HG02798 (cell line): ENCODE data around the gene CHRNB1.

Experiments
- ATAC-seq: cut with Tn5 transposase; IDR thresholded peaks from one replicate; pipeline ENCODE4 v1.9.1; 2021; ENCODE audit warnings: mild to moderate bottlenecking; ENCODE audit not compliant: unreplicated experiment, poor library complexity

The CHRNB1 gene

DNA sequence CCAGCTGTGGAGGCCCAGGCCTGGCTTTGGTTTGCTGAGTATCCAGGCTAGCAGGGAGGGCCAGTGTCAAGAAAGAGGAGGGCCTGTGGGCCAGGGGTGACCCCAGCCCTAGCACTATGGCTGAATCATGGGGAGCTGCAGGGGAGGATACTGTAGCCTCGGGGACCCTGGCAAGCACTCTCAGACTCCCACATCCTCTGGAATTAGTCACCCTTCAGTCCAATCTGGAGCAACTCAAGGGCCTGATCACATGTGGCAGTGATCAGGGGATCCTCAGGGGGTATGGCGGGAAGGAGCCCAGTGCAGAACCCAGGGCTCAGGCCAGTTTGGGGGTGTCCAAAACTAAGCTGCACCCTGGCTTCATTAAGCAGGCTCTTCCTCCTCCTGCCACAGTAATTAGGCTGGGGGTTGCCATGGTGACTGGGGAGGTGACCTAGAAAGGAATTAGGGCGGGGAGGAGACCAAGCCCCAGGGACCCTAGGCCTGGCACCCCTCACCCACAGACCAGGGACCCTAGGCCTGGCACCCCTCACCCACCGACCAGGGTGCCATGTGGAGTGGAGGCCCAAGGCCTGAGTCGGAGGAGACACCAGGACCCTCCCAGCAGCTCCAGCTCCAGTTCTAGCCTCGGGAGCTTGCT, 31.4 kb upstream of the CHRNB1 start:
- ATAC-seq, result no peak

DNA sequence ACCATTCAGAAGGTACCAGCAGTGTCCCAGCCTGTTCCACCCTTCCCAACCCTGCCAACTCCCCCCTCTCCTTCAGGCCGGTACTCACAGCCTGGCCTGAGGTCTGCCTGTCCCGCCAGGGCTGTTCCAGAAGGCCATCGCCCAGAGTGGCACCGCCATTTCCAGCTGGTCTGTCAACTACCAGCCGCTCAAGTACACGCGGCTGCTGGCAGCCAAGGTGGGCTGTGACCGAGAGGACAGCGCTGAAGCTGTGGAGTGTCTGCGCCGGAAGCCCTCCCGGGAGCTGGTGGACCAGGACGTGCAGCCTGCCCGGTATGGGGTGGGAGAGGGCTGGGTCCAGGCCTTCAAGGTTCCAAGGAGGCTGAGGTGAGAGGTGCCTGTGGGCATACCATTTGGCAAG, 30.0 kb upstream of the CHRNB1 start:
- no peak for ATAC-seq

DNA sequence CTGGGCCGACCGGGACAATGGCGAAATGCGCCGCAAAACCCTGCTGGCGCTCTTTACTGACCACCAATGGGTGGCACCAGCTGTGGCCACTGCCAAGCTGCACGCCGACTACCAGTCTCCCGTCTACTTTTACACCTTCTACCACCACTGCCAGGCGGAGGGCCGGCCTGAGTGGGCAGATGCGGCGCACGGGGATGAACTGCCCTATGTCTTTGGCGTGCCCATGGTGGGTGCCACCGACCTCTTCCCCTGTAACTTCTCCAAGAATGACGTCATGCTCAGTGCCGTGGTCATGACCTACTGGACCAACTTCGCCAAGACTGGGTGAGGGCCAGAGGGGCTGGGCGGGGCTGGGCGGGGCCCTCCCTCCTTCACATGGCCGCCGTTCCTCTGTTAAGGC, 29.1 kb upstream of the CHRNB1 start:
- no peak for ATAC-seq

DNA sequence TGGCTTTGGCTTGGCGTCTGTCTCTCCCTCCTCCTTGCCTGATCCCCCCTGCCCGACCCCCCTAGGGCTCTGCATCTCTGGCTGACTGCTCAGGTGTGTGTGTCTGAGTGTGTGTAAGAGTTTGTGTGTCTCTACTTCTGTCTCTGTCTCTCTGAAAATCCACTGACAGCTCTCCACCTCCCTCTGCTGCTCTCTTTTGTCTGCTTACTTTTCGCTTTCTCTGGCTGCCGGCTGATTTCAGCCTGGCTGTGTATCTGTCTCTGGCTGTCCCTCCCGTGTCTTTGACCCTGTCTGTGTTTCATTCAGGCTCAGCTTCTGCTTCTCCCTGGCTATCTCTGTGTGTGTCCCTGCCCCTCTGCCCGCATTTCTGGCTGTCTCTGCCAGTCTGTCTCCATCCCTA, 28.5 kb upstream of the CHRNB1 start:
- ATAC-seq, result no peak

DNA sequence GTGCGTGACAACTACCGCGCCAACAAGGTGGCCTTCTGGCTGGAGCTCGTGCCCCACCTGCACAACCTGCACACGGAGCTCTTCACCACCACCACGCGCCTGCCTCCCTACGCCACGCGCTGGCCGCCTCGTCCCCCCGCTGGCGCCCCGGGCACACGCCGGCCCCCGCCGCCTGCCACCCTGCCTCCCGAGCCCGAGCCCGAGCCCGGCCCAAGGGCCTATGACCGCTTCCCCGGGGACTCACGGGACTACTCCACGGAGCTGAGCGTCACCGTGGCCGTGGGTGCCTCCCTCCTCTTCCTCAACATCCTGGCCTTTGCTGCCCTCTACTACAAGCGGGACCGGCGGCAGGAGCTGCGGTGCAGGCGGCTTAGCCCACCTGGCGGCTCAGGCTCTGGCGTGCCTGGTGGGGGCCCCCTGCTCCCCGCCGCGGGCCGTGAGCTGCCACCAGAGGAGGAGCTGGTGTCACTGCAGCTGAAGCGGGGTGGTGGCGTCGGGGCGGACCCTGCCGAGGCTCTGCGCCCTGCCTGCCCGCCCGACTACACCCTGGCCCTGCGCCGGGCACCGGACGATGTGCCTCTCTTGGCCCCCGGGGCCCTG, 27.7 kb upstream of the CHRNB1 start:
- ATAC-seq, result no peak

DNA sequence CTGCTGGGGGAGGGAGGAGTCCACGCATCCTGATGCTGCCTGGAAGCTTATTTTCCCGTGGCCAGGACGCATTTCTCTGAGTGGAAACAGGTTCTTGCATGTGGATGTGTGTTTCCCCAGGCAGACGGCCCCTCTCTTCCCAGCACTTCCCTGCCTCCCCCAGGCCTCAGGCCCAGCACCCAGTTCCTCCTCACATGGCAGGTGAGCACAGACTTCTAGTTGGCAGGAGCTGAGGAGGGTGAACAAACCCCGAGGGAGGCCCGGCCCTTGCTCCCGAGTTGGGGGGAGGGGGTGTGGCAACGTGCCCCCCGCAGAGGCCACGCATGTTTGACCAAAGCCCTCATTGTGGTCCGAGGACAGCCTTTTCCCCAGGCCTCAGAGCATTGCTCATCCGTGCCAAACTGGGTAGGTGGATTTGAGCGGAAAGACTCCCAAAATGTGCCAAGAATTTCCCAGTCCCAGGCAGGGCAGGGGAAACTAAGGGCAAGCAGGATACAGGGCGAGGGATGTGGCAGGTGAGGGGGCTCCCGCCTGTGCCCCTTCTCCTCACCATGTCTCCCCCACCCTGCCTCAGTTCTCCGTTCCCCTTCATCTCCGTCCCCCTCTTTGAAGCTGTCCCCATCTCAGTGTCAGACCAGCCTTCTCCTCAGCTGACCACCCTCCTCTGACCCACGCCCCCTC, 26.2 kb upstream of the CHRNB1 start:
- ATAC-seq, result no peak

DNA sequence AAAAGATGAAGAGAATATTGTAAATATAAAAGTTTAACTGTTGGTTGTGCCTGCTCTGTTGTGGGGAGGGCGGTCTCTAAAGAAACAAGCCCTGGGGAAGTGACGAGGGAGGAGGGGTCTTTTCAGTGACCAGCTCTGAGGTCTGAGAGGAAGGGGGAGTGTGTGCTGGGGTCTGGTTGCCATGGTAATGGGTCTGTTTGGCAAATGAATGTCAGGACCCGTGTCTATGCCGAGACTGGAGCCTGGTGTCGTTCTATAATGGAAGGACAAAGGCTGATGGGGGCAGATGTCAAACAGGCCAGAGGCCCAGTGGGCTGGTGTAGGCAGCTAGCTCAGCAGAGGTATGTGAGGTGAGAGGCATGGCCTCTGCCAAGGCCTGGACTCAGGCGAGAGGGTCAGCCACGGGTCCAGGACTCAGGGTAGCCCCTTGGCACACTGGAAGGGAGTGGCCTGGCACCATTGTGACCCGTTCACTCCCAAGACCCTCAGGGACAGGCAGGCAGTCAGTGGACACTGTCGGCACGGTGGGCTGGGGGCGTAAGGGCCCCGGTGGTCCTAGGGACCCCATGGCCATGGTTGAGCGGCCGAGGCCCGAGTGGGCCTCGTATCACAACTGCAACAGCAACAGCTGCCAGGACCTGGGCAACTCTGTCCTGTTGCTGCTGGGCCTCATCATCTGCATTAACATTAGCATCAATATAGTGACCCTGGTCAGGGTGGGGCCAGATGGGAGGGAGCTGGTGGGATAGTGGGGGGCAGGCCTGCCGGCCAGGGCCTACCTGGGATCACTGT, 24.8 kb upstream of the CHRNB1 start, which contains the start of gene SPEM1:
TSS of gene SPEM1 (plus strand) at position 506 of the 792 bp plus-strand sequence. CDS start at position 567, 61 bp downstream.
- no peak for ATAC-seq

DNA sequence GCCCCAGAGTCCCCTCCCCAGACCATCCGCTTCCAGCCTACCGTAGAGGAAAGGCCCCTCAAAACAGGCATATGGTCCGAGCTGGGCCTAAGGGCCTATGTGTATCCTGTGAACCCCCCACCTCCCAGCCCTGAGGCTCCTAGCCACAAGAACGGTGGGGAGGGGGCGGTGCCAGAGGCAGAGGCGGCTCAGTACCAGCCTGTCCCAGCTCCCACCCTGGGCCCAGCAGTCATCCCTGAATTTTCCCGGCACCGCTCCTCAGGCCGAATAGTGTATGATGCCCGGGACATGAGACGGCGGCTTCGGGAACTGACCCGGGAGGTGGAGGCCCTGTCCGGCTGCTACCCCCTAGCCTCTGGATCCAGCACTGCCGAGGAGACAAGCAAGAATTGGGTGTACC, 23.7 kb upstream of the CHRNB1 start:
- no peak for ATAC-seq

DNA sequence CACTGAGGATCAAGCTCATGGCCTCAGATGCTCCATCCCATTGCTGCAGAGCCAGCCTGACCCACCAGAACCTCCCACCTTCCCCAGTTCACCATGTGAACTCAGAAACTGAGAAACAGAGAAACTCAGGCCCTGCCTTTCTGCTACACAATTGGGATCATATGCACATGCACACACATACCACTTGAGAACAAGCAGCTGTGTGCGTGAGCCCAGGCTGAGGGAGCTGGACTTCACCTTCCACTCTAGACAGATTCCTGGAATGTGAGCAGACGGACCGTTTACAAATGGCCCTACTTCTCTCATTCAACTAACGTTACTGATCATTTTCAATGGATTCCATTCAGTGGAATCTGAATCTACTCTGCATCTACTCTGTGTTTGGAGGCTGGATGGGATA, 21.2 kb upstream of the CHRNB1 start:
- ATAC-seq, result no peak

DNA sequence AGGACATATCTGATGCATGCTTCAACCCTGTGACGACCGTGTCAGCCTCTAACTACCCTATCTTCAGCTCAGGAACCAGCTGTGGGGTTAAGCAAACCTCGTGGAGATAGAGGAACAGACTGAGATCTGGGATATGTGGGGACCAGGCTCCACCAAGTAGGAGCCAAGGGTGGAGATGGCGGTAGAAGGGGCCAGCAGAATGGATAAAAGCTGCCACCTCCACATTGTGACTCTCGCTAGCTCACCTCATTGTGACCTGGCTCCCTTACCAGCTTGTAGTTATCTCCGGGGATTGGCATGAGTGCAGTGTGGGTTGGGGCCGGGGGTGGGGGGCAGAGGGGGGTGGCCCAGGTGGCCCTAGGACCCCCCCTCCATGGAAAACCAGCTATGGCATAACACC, 19.5 kb upstream of the CHRNB1 start, which contains the start of gene SPEM2:
TSS of gene SPEM2 (plus strand) at position 301 of the 400 bp plus-strand sequence. CDS start at position 374, 73 bp downstream.
- no peak for ATAC-seq

DNA sequence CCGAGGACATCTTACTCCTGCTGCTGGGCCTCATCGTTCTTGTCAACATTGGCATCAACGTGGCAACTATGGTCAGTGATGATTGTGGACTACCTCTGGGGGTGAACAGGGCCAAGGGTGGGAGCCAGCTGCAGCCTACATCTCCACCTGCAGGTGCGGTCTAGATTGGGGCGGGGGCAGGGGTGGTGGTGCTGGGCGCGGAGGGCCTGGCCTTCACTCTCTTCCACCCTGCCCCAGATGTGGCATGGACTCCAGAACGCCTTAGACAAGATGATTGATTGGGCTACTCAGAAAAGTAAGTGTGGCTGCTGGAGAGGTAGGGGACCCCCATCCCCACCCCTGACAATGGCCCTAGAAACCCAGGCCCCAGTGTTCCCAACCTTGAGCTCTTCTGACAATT, 19.1 kb upstream of the CHRNB1 start:
- ATAC-seq, result no peak

DNA sequence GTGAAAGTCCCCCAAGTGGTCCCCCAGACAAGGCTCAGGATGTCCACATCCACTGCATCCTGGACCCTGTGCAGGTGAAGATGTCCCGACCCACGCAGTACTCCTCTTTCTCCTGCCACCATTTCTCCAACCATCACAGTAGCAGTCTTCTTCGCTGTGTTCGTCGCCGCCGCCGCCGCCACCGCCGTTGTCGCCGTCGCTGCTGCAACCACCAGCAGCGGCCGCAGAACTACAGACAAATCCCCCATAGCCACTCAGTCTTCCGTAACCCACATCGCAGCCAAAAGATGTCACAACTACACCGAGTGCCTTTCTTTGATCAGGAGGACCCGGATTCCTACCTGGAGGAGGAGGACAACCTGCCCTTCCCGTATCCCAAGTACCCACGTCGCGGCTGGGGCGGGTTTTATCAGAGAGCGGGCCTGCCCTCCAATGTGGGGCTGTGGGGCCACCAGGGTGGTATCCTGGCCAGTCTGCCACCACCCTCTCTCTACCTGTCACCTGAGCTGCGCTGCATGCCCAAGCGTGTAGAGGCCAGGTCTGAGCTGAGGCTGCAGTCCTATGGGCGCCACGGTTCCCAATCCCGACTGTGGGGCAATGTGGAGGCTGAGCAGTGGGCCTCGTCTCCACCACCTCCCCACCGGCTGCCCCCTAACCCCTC, 18.5 kb upstream of the CHRNB1 start:
- no peak for ATAC-seq

DNA sequence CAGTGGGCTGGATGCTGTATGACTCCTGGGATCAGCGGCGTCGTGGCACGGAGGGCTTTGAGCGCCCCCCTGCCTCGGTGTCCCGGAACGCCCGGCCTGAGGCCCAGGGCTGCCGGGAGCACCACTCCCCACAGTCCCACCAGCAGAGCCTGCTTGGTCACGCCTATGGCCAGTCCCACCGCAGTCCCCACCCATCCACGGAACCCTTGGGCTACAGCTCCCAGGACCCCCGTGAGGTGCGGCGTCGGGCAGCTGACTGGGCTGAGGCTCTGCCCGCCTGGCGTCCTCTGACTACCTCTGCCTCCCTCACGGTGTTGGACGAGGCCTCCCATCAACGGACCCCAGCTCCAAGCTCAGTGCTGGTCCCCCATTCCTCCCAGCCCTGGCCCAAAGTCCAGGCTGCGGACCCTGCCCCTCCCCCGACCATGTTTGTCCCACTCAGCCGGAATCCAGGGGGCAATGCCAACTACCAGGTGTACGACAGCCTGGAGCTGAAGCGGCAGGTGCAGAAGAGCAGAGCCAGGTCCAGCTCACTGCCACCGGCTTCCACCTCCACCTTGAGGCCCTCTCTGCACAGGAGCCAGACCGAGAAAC, 17.9 kb upstream of the CHRNB1 start:
- no peak for ATAC-seq

DNA sequence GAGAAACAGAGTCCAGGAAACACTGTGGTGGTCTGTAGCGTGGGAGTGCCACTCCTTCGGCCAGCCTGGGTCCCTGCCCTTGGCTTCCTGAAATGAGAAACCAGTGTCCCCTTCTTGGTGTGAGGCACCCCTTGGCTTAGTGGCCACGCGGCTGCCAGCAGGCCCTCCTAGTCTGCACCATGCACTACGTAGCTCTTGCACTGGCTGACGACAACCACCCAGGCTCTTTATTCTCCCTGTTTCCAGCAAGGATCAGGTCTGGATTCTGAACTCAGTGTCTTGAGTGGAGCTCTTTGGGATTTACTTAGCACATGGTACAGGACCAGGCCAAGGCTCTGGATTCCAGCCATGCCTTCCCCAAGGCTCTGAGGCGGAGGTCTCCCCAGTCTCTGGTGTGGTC, 17.3 kb upstream of the CHRNB1 start:
- no peak for ATAC-seq

DNA sequence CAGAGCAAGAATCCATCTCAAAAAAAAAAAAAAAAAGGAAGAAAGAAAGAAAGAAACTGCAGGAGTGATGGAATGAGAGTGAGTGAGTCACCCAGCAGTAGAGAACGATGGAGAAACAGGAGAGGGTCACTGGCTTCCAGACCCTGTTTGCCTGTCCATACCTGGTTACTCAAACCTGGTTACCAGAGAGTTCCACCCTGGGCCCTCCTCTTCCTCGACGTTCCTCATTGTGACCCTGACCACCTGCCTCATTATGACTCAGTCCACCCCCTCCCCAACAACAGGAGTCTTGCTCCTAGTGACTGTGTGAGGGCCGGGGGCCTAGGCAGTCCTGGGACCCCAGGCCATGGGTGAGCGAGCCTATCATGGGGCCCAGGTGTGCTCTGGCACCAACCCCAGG, 16.3 kb upstream of the CHRNB1 start, which contains the start of gene SPEM3:
TSS of gene SPEM3 (plus strand) at position 301 of the 400 bp plus-strand sequence. CDS start at position 347, 46 bp downstream.
- ATAC-seq, result no peak

DNA sequence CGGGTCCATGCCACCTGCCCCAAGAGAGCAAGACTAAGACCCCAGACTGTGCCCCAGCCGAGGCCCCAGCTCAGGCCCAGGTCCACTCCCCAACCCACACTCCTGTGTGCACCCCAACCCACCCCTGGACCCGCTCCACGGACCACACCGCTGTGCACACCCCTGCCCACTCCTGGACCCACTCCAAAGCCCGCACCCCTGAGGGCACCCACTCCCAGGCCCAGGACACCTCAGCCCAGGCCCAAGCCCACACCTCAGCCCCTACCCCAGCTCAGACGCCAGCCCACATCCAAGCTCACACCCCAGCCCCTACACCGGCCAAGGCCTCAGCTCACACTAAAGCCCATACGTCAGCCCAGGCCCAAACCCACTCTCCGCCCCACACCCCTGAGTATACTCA, 15.1 kb upstream of the CHRNB1 start:
- no peak for ATAC-seq

DNA sequence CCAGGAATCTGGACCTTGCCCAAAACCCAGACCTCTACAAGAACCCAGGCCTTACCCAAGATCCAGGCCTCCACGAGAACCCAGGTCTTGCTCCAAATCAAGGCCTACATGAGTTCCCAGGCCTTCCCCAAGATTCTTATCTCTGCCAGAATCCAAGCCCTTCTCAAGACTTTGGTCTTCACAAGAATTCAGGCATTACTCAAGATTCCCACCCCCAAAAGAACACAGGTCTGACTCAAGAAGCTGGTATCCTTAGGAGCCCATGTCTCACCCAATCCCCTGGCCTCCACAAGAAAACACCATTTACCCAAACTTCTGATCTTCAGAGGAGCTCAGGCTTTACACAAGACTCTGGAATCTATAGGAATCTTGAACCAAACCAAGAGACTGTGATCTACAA, 13.6 kb upstream of the CHRNB1 start:
- ATAC-seq, result no peak

DNA sequence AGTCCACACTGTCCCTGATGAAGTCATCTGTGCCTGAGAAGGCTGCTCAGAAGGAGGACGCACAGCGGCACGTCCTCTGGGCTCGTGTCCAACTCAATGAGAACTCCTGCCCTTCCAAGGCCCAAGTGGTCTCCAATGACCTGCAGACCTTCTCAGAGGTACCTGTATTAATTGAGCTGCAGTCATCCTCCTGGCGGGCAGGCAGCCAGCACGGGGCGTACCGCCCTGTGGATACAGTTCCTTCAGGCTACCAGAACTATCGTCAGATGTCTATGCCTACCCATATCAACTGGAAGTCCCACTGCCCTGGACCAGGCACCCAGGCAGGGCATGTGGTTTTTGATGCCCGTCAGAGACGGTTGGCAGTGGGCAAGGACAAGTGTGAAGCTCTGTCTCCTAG, 12.6 kb upstream of the CHRNB1 start:
- ATAC-seq, result no peak

DNA sequence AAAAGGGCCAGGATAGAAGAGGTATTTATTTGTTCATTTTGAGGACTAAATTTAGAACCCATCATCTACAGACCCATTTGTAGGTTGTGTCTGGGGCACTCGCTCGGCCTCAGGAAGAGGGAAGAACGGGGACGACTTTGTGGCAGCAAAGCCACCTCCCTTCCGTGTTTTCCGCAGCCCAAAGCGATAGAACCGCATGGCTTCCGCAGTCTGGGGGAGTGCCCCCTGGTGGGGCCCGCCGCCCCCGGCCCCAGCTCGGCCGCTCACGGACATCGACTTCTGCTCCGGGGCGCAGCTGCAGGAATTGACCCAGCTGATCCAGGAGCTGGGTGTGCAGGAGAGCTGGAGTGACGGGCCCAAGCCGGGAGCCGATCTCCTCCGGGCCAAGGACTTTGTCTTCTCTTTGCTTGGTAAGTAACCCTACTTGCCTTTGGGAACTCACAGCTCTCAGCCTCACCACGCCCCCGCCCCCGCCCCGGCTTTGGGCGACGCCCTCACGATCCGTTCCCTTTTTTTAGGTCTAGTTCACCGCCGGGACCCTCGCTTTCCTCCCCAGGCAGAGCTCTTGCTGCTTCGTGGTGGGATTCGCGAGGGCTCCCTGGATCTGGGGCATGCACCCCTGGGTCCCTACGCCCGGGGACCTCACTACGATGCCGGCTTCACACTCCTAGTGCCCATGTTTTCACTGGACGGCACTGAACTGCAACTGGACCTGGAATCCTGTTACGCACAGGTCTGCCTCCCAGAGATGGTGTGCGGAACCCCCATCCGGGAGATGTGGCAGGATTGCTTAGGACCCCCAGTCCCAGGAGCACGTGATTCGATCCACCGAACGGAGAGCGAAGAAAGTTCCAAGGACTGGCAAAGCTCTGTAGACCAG, 8.9 kb upstream of the CHRNB1 start:
- no peak for ATAC-seq
